Right ventricle myocardium inferior (tissue), 1 donor: Measurements from ENCODE around the gene FAM168A. TPM values are rescaled to one million over a fixed set of nuclear protein-coding genes. Genes with fewer than 3 reads are reported as not detected.

Experiments used
- ATAC-seq: fragments of 200-7000 bp; cut with Tn5 transposase; one replicate; pipeline ENCODE4 v1.9.1; 2020; ENCODE audit warnings: mild to moderate bottlenecking, moderate library complexity
- DNase-seq: peaks from one replicate; pipeline ENCODE4 v3.0.0; 2021; ENCODE audit errors: missing footprints
- intact Hi-C: fragments of 100-400 bp; cut with DNase I; formaldehyde crosslinking; loops from one replicate; pipeline ENCODE4 v1.11.0; 2022
- total RNA-seq: library from RNA; stranded (reverse); fragmentation: NEBNext Ultra II Directional; extraction: Animal tissue kit (Norgen Biotek cat#: 25700); gene quantifications from one replicate; pipeline ENCODE4 v1.2.1, GENCODE V29; 2021
- donor health status: DM: no; HTN: yes; CAD: no; lungs with severe emphysema.

Gene FAM168A
- total RNA-seq, 1 donor from 2014 or later = 26.2 TPM

DNA sequence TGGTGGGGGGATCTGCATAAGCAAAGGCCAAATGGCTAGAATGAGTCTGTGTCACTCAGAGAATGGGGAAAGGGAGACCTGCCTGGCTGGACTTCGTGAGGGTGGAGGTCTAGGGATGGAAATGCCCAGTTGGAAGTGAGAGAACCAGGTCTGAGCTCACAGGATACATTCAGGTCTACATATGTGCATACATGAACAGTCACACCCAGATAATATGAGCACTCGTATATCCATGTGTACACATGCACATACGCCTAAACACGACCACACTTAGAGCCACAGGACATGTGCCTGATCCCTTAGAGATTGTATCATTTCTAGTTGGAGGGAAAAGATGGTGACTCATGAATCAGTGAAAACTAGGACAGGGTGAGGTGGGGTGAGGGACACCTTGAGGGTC, 242.8 kb downstream of the FAM168A start:
- intact Hi-C loops = no loop called here
- ATAC-seq = no peak
- no peak for DNase-seq

DNA sequence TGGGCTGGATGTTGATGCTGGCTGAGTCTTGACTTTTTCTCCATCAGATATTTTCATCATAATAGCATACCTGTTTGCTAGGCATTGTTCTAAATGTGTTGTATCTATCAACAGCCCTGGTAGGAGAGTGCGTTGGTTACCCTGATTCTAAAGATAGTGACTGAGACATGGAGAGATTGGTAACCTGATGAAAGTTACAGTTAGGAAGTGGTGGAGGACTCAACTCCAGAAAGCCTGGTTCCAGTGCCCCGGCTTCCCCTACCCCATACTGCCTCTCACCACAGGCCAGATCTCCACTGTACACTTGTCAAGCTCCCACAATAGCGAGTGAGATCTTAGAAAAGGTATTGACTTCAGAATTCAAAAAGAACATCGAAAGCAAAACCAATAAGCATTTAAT, 244.5 kb downstream of the FAM168A start:
- intact Hi-C loops = loop anchor here (2.0 to 5.0 kb wide), 2 partner anchors 39 to 309 kb away; no protein-coding TSS in a partner anchor
- ATAC-seq (no peak), DNase-seq (peak; percentile 11)

DNA sequence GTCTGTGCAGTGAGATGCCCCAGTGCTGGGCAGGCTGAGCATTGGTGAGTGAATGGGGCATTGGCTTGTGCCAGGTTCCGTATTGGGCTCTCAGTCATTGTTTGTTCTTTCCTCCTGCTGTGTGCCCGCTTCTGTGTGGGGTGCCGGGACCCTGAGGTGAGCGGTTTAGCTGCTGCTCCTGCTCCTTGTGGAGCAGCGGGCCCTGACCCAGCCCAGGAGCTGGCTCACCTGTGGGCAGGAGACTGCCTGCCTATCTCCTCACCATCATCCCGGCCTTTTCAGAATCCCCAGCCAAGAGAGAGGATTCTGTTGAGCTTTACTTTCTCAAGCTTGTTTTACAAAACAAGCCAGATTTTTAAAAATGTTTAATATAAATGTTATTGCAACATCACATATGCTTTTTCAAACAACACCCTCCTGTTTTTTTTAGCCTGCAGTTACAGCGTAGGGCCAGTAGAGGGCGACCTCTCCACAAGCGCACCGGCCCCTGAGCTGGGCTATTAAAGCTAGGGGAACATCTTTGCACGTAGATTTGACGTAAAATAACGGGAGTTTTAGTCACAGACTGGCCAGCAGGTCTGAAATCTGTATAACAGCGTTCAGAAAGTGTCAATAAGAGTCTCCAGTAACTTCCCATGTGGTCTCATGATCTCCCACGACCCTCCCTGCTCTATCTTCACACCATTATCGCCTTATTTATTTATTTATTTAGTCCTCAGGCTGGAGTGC, 246.8 kb downstream of the FAM168A start:
- intact Hi-C loops = loop anchor here (5.0 kb wide), 1 partner anchor 311 kb away; no protein-coding TSS in a partner anchor
- ATAC-seq = peak; percentile 53
- DNase-seq = peak; percentile 68

Other genes starting within 250 kb of the FAM168A start
- gene RELT, start 221.7 kb downstream of the FAM168A start, total RNA-seq = 2.3 TPM
- 8.4 TPM for gene PLEKHB1, start 48.5 kb upstream of the FAM168A start, total RNA-seq
- 97.1 TPM for gene RAB6A, start 163.0 kb upstream of the FAM168A start, total RNA-seq
- gene MRPL48, start 189.8 kb upstream of the FAM168A start, total RNA-seq = 45.1 TPM